Neuronal stem cell (in vitro differentiated cells): ENCODE measurements around the gene CD79B.
"Not testable (repeated sequence)": the region's sequence is repeated elsewhere in the genome, so short reads cannot be mapped to it uniquely, and the experiment has no call there.

Experiments
- DNase-seq: peaks from one replicate; pipeline ENCODE4 v3.0.0-alpha.2; 2013; ENCODE audit warnings: low spot score
- H2AFZ ChIP-seq: one replicate; pipeline ENCODE4 v1.6.1; 2013; ENCODE audit warnings: mild to moderate bottlenecking, low read length, inconsistent platforms
- H2AK5ac ChIP-seq: 2 replicates; pipeline ENCODE4 v1.6.1; 2013; ENCODE audit warnings: low read depth, mild to moderate bottlenecking, inconsistent platforms, low read length, moderate library complexity, mixed read lengths
- H2BK120ac ChIP-seq: 2 replicates; pipeline ENCODE4 v1.6.1; 2013; ENCODE audit warnings: low read depth, mild to moderate bottlenecking, inconsistent platforms, low read length, moderate library complexity, mixed read lengths
- H2BK12ac ChIP-seq: one replicate; pipeline ENCODE4 v1.6.1; 2013; ENCODE audit warnings: low read length, inconsistent platforms
- H2BK15ac ChIP-seq: 2 replicates; pipeline ENCODE4 v1.6.1; 2013; ENCODE audit warnings: mild to moderate bottlenecking, low read length, inconsistent platforms, mixed read lengths
- H2BK5ac ChIP-seq: one replicate; pipeline ENCODE4 v1.6.1; 2013; ENCODE audit warnings: inconsistent platforms, mild to moderate bottlenecking, low read length, moderate library complexity
- H3K14ac ChIP-seq: one replicate; pipeline ENCODE4 v1.6.1; 2013; ENCODE audit warnings: low read length, inconsistent platforms
- H3K18ac ChIP-seq: 2 replicates; pipeline ENCODE4 v1.6.1; 2013; ENCODE audit warnings: low read length, inconsistent platforms
- H3K23ac ChIP-seq: 2 replicates; pipeline ENCODE4 v1.6.1; 2013; ENCODE audit warnings: low read depth, mild to moderate bottlenecking, mixed read lengths, low read length, inconsistent platforms; ENCODE audit not compliant: poor library complexity
- H3K27ac ChIP-seq: replicated peaks from 3 replicates; pipeline ENCODE4 v1.5.1; 2013; ENCODE audit warnings: low read length, inconsistent platforms
- H3K27me3 ChIP-seq, 3 experiments: 2 replicates each; pipeline ENCODE4 v1.6.1; 2013; ENCODE audit warnings: low read length in 3 of 3, mild to moderate bottlenecking in 2 of 3, inconsistent platforms in 1 of 3, low read depth in 1 of 3, mixed read lengths in 1 of 3, moderate library complexity in 1 of 3; ENCODE audit not compliant: control insufficient read depth in 3 of 3, insufficient read depth in 3 of 3
- H3K36me3 ChIP-seq, 2 donors: replicated peaks in 1 of 2; 2 replicates each; pipeline ENCODE4 v1.6.1; 2013; ENCODE audit warnings: low read length in 2 of 2; ENCODE audit not compliant: control insufficient read depth in 2 of 2, insufficient read depth in 2 of 2
- H3K4ac ChIP-seq: 2 replicates; pipeline ENCODE4 v1.6.1; 2013; ENCODE audit warnings: inconsistent platforms, mild to moderate bottlenecking, low read length, moderate library complexity
- H3K4me1 ChIP-seq, 2 donors: 1 replicate in 1 of 2; 2 replicates in 1 of 2; pipeline ENCODE4 v1.6.1; 2013; ENCODE audit warnings: low read length in 2 of 2, low read depth in 1 of 2; ENCODE audit not compliant: control insufficient read depth in 2 of 2, insufficient read depth in 1 of 2
- H3K4me2 ChIP-seq: one replicate; pipeline ENCODE4 v1.6.1; 2013; ENCODE audit warnings: mild to moderate bottlenecking, low read length, inconsistent platforms; ENCODE audit not compliant: insufficient read depth, poor library complexity, severe bottlenecking
- H3K4me3 ChIP-seq, 2 donors: 2 replicates each; pipeline ENCODE4 v1.5.1; 2013; ENCODE audit warnings: low read length in 2 of 2, mild to moderate bottlenecking in 2 of 2, inconsistent platforms in 1 of 2, moderate library complexity in 1 of 2
- H3K79me1 ChIP-seq: one replicate; pipeline ENCODE4 v1.6.1; 2013; ENCODE audit warnings: low read depth, mild to moderate bottlenecking, inconsistent platforms, low read length, moderate library complexity
- H3K9ac ChIP-seq: one replicate; pipeline ENCODE4 v1.6.1; 2013; ENCODE audit warnings: mild to moderate bottlenecking, low read depth, low read length, inconsistent platforms; ENCODE audit not compliant: poor library complexity
- H3K9me3 ChIP-seq, 2 donors: replicated peaks in 1 of 2; 2 replicates each; pipeline versions ENCODE3 to v1.6.1; 2013; ENCODE audit warnings: low read length in 2 of 2, mild to moderate bottlenecking in 2 of 2, inconsistent platforms in 1 of 2, low read depth in 1 of 2, mixed read lengths in 1 of 2, moderate library complexity in 1 of 2; ENCODE audit not compliant: control insufficient read depth in 2 of 2, insufficient read depth in 1 of 2
- H4K8ac ChIP-seq: one replicate; pipeline ENCODE4 v1.6.1; 2013; ENCODE audit warnings: low read depth, mild to moderate bottlenecking, inconsistent platforms, low read length, moderate library complexity
- H4K91ac ChIP-seq: one replicate; pipeline ENCODE4 v1.6.1; 2013; ENCODE audit warnings: low read length, low read depth, mild to moderate bottlenecking, inconsistent platforms; ENCODE audit not compliant: poor library complexity
- WGBS, 2 donors: extraction: QIAGEN DNeasy Blood & Tissue Kit; methylation state at CpG; one replicate each; pipeline ENCODE4 v1.1.7; 2013; ENCODE audit warnings: missing lambda C conversion rate in 2 of 2, mixed read lengths in 1 of 2; ENCODE audit not compliant: insufficient read length in 2 of 2, insufficient replicate concordance in 1 of 2; ENCODE audit errors: extremely low coverage in 2 of 2; 5-methylcytosine and 5-hydroxymethylcytosine counted together

The CD79B gene

DNA sequence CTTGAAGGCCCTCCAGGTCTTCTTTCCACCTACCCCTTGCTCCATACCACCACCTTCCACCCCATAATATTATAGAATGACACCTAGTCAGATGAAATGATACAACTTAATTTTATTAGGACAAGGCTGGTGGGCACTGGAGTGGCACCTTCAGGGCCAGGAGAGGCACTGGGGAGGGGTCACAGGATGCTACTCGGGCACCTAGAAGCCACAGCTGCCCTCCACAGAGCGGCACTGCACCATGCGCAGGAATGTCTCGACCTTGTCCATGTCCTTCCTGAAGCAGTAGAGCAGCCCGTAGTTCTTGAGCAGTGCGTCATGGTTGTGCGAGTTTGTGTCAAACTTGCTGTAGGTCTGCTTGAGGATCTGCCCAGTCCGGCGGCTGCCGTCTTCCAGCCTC, 37.3 kb downstream of the CD79B start:
- not testable (repeated sequence) for H3K4me3 ChIP-seq, H2AK5ac ChIP-seq, H2BK120ac ChIP-seq, H3K36me3 ChIP-seq, H3K9ac ChIP-seq, H3K27me3 ChIP-seq, H3K27ac ChIP-seq, H4K91ac ChIP-seq, H3K4ac ChIP-seq, H4K8ac ChIP-seq, H3K4me2 ChIP-seq, H3K79me1 ChIP-seq, H2BK5ac ChIP-seq, H3K18ac ChIP-seq, H3K14ac ChIP-seq, H3K23ac ChIP-seq, H2BK15ac ChIP-seq, H2BK12ac ChIP-seq, H3K9me3 ChIP-seq, H3K4me1 ChIP-seq, DNase-seq, H2AFZ ChIP-seq
- no CpG with 5 or more reads among the region's 10 CpGs for WGBS, 2 donors

DNA sequence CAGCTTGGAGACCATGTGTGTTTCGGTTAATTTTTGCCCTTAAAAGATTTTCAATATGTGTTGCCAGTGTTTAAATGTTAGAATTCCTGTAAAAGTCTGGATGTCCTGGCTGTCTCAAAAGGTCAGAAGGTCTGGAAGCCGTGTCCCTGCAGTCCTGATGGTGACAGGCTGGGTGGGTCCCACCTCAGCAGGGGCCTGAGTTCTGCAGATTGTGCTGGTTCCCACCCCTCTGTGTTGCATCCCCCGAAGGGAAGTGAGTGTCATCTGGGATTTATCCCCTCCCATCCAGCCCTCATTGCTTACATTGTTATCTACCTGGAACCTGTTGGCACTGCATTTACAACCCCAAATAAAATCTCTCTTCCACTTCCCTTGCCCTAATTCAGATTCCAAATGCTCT, 38.1 kb downstream of the CD79B start:
- H3K4me3 ChIP-seq, H3K4me1 ChIP-seq, H2BK12ac ChIP-seq, H2BK120ac ChIP-seq, H3K9ac ChIP-seq, H3K23ac ChIP-seq, H3K9me3 ChIP-seq, H3K14ac ChIP-seq, H3K36me3 ChIP-seq, H3K18ac ChIP-seq, H3K27me3 ChIP-seq, H4K8ac ChIP-seq, H2BK5ac ChIP-seq, H3K27ac ChIP-seq, H3K4ac ChIP-seq, DNase-seq, H4K91ac ChIP-seq, H2BK15ac ChIP-seq, H2AK5ac ChIP-seq, H3K79me1 ChIP-seq, H3K4me2 ChIP-seq, H2AFZ ChIP-seq: not testable (repeated sequence)
- no CpG with 5 or more reads among the region's 3 CpGs for WGBS, 2 donors

DNA sequence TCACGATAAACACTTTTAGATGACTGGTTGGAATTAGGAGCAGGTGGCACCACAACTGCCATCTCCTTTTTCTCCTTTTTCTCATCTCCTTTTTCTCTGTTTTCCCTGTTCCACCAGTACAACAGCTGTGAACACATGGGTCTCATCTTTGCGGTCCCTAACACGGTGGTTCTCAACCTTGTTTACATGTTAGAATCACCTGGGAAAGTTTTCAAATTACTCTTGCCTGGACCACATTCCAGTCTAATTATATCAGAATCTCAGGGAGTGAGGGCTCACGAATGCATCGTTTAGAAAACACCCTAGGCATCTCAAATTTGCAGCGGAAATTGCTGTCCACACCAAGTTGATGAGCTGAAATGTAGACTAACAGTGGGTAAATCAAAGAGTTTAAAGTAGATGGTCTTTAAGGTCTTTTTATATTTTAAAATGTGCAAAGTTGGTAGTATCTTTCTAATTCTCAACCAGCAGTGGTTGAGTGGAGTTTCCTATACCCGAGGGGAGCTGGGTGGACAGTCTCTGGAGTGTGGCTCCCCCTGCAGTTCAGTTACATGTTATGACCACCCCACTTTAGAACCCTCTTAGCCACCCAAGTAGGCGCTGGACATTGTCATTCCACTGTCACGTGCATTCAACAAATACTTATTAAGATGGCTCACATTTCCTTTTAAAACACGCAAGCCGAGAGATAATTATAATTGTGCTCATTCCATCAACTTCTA, 39.7 kb downstream of the CD79B start:
- not testable (repeated sequence) for H2BK15ac ChIP-seq, H3K18ac ChIP-seq, H2BK120ac ChIP-seq, H3K27ac ChIP-seq, H4K91ac ChIP-seq, H2BK12ac ChIP-seq, H3K4me1 ChIP-seq, H3K79me1 ChIP-seq, H3K23ac ChIP-seq, H2BK5ac ChIP-seq, H3K27me3 ChIP-seq, H3K9ac ChIP-seq, H3K4ac ChIP-seq, H2AFZ ChIP-seq, H3K14ac ChIP-seq, H3K9me3 ChIP-seq, H3K4me2 ChIP-seq, DNase-seq, H4K8ac ChIP-seq, H3K36me3 ChIP-seq, H2AK5ac ChIP-seq, H3K4me3 ChIP-seq
- no CpG with 5 or more reads among the region's 11 CpGs for WGBS, 2 donors

DNA sequence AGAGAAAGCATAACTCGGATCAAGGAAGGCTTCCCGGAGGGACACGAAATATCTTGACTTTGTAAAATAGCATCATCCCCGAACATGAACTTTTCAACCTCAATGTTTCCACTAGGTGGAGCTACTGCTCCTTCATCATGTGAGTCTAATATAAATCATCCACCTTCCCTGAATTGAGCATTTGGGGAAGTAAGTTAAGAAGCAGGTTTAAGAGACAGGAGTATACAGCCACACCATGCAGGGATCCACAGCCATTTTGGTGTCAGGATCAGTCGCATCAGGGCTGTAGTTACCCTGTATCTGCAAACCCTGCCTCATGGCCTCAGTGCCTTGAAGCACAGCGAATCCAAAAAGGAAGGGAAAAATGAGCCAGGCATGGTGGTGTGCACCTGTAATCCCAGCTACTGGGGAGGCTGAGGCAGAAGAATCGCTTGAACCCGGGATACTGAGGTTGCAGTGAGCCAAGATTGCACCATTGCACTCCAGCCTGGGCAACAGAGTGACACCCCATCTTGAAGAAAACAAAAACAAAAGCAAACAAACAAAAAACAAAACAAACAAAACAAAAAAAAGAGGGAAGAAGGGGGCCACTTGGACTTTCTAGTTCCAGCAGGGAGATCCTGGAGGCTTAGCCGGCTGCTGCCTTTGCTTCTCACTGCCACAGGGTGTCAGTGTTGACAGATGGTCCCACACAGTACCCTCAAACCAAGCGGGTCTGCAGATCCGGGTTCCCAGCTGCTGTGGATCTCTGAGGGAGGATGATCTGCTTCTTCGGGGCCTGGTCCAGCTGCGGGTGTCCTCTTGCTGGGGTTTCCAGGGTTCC, 42.9 kb downstream of the CD79B start:
- not testable (repeated sequence) for H3K18ac ChIP-seq, H2AFZ ChIP-seq, H2BK15ac ChIP-seq, H3K36me3 ChIP-seq, H3K4me1 ChIP-seq, H3K9me3 ChIP-seq, H3K23ac ChIP-seq, H2BK12ac ChIP-seq, H3K27ac ChIP-seq, DNase-seq, H3K9ac ChIP-seq, H3K79me1 ChIP-seq, H3K14ac ChIP-seq, H4K8ac ChIP-seq, H3K4me2 ChIP-seq, H2BK5ac ChIP-seq, H4K91ac ChIP-seq, H2BK120ac ChIP-seq, H3K27me3 ChIP-seq, H3K4ac ChIP-seq, H3K4me3 ChIP-seq, H2AK5ac ChIP-seq
- WGBS, 2 donors = no CpG with 5 or more reads among the region's 13 CpGs
